Loucy (cell line): ENCODE data around the gene TUFT1.

Experiments used
- CTCF ChIP-seq: fragments of 200-600 bp; sonication (generic); conservative IDR thresholded peaks from 2 replicates; pipeline ENCODE4 v1.5.1; 2014; ENCODE audit warnings: mild to moderate bottlenecking, antibody characterized with exemption, low read length
- EZH2phosphoT487 ChIP-seq: fragments of 200-600 bp; IDR thresholded peaks from 2 replicates; pipeline ENCODE4 v1.6.1; 2018; ENCODE audit warnings: antibody characterized with exemption, mild to moderate bottlenecking, moderate library complexity, borderline replicate concordance

- TF ChIP-seq CTCF (no peak), EZH2phosphoT487 (no peak)
Measured at GRCh38 chr1:151593730-151594129, 53.6 kb downstream of the TUFT1 start.
